Naive B cell (primary cell): ENCODE measurements around the gene ILDR1. TPM values are rescaled to one million over a fixed set of nuclear protein-coding genes. Genes with fewer than 3 reads are reported as not detected.
A peak's percentile ranks its signal among the peaks of the same experiment; 100 is the strongest.

ENCODE experiments used
- ATAC-seq, 2 donors: fragments of 150-1000 bp; cut with Tn5 transposase; 2 replicates each; pipeline ENCODE4 v1.10.0; 2021; ENCODE audit warnings: low read depth in 2 of 2, mild to moderate bottlenecking in 2 of 2, moderate library complexity in 2 of 2
- DNase-seq: peaks from one replicate; pipeline ENCODE4 v3.0.0; 2022
- H3K27ac Mint-ChIP-seq, 6 donors: one replicate each; pipeline ENCODE4 v1.8.0; 2020 to 2022; ENCODE audit warnings: mild to moderate bottlenecking in 6 of 6, mixed read lengths in 6 of 6, moderate library complexity in 5 of 6, inconsistent platforms in 2 of 6
- H3K27me3 Mint-ChIP-seq, 3 donors: one replicate each; pipeline ENCODE4 v1.8.0; 2021 to 2022; ENCODE audit warnings: mixed read lengths in 3 of 3, mild to moderate bottlenecking in 1 of 3
- H3K36me3 Mint-ChIP-seq, 2 donors: one replicate each; pipeline ENCODE4 v1.8.0; 2020 to 2022; ENCODE audit warnings: mixed read lengths in 2 of 2, inconsistent platforms in 1 of 2, mild to moderate bottlenecking in 1 of 2
- H3K4me1 Mint-ChIP-seq, 3 donors: one replicate each; pipeline ENCODE4 v1.8.0; 2020 to 2022; ENCODE audit warnings: mixed read lengths in 3 of 3, inconsistent platforms in 1 of 3, mild to moderate bottlenecking in 1 of 3, moderate library complexity in 1 of 3
- H3K4me3 Mint-ChIP-seq, 8 donors: one replicate each; pipeline ENCODE4 v1.8.0; 2020 to 2022; ENCODE audit warnings: mild to moderate bottlenecking in 8 of 8, mixed read lengths in 8 of 8, moderate library complexity in 8 of 8, inconsistent platforms in 2 of 8
- H3K9me3 Mint-ChIP-seq, 7 donors: one replicate each; pipeline ENCODE4 v1.8.0; 2020 to 2022; ENCODE audit warnings: mixed read lengths in 7 of 7, mild to moderate bottlenecking in 5 of 7, inconsistent platforms in 2 of 7, moderate library complexity in 1 of 7
- polyA plus RNA-seq, 6 donors: library from polyadenylated mRNA; unstranded; fragments of 300-500 nt; fragmentation: Illumina TruSeq; gene quantifications; one replicate each; pipeline ENCODE4 v1.2.3, GENCODE V29; 2021; ENCODE audit warnings: low read depth in 6 of 6

Gene ILDR1
- polyA plus RNA-seq, 6 donors from 2014 or later = 0.18 to 1.6 (median 0.67) TPM; not detected in 1

GRCh38 chr3:121997372-121997771 is 24.7 kb downstream of the ILDR1 start:
- peak overlapping the region; percentile 52 to 88 (median 86) for H3K27ac Mint-ChIP-seq
- H3K4me3 Mint-ChIP-seq = peak overlapping the region in 4 of 8 donors; percentile 7 to 77 (median 48)
- H3K36me3 Mint-ChIP-seq = no peaks in the 10 kb centered on the region
- no peaks in the 10 kb centered on the region for H3K27me3 Mint-ChIP-seq
- peaks cover 66 to 91% (median 76%) of the 10 kb centered on the region in 3 donors for H3K4me1 Mint-ChIP-seq
- ATAC-seq (no peak), DNase-seq (no peak)
- peaks cover 0 to 2% (median 0%) of the 10 kb centered on the region in 7 donors for H3K9me3 Mint-ChIP-seq

DNA sequence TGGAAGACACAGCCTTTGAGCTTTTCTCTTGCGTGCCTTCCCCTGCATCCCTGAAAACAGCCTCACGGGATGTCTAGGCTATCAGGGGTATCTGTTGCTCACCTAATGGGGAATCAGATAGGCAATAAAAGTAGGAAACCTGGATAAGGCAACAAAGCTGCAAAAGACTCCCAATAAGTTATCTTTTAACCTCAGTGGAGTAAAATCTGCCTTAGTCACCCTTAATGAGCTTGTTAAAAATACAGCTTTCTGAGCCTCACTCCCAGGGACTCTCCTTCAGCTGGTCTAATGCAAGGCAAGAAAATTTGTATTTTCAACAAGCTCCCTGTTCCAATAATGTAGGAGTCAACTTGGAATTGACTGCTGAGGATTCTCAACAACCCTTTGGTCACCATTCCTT is 25.6 kb downstream of the ILDR1 start:
- ATAC-seq (no peak), DNase-seq (no peak)
- Mint-ChIP-seq H3K4me1 (peaks cover 67 to 96% (median 83%) of the 10 kb centered on the region in 3 donors), H3K9me3 (peaks cover 0 to 2% (median 0%) of the 10 kb centered on the region in 7 donors), H3K27ac (peak overlapping the region in 3 of 6 donors; percentile 39 to 81 (median 78)), H3K27me3 (no peaks in the 10 kb centered on the region), H3K36me3 (no peaks in the 10 kb centered on the region), H3K4me3 (peak overlapping the region in 4 of 8 donors; percentile 21 to 77 (median 60))

GRCh38 chr3:121995161-121996137 is 26.6 kb downstream of the ILDR1 start:
- Mint-ChIP-seq H3K27me3 (no peaks in the 10 kb centered on the region), H3K27ac (peak overlapping the region; percentile 25 to 93 (median 80)), H3K4me3 (peak overlapping the region; percentile 21 to 84 (median 64)), H3K4me1 (peaks cover 64 to 98% (median 78%) of the 10 kb centered on the region in 3 donors), H3K36me3 (no peaks in the 10 kb centered on the region), H3K9me3 (no peaks in the 10 kb centered on the region)
- ATAC-seq (peak; percentile 92 to 94), DNase-seq (peak; percentile 75)

DNA sequence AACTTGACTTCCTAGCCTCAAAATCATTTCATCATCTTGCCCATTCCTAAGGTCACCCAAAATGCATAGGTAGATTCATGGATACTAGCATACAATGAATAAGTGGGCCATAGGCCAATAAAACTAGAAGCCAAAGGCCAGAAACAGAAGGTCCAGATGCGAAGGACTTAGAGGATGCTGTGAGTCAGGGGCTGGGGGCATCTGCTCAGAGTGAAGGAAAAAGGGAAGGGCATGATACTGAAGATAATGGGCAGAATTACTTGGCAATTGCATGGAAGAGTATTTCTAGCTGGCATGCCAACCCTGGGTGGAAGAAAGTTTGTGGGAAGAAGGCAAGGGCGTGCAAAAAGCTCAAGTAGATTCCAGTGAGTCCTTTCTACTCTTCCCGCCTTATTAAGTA is 27.5 kb downstream of the ILDR1 start:
- peak overlapping the region; percentile 77 to 93 (median 86) for H3K27ac Mint-ChIP-seq
- no peak for DNase-seq
- ATAC-seq = no peak
- no peaks in the 10 kb centered on the region for H3K9me3 Mint-ChIP-seq
- peak overlapping the region in 6 of 8 donors; percentile 6 to 84 (median 66) for H3K4me3 Mint-ChIP-seq
- H3K36me3 Mint-ChIP-seq = no peaks in the 10 kb centered on the region
- peaks cover 64 to 100% (median 78%) of the 10 kb centered on the region in 3 donors for H3K4me1 Mint-ChIP-seq
- no peaks in the 10 kb centered on the region for H3K27me3 Mint-ChIP-seq

- peaks cover 0 to 8% of the 10 kb centered on the region in 2 donors for H3K36me3 Mint-ChIP-seq
- H3K9me3 Mint-ChIP-seq = no peaks in the 10 kb centered on the region
- DNase-seq = peak; percentile 34
- H3K4me3 Mint-ChIP-seq = peak overlapping the region in 7 of 8 donors; percentile 15 to 83 (median 69)
- peak; percentile 24 for ATAC-seq
- peak overlapping the region; percentile 56 to 97 (median 91) for H3K27ac Mint-ChIP-seq
- H3K4me1 Mint-ChIP-seq = peaks cover 57 to 88% (median 71%) of the 10 kb centered on the region in 3 donors
- H3K27me3 Mint-ChIP-seq = no peaks in the 10 kb centered on the region
Observed at GRCh38 chr3:121992601-121993560, 29.2 kb downstream of the ILDR1 start.

DNA sequence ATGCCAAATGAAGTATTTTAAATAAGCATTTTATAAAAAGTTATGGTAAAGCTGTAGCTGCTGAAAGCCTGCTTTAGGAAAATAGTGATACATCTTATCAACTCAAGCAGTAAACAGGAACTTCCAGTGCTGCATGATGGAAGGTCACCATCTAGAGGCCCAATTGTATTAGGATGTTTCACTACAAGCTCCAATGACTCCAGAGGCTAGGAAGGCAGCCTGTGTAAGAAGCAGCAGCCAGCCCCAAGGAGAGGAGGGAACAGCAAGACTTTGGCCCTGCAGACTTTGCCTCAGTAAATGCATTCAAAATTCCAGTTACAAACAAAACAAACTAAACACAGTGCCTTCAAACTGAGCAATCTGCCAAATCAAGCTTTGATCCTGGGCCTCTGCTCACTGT is 32.1 kb downstream of the ILDR1 start:
- H3K27ac Mint-ChIP-seq = peak overlapping the region in 3 of 6 donors; percentile 36 to 72 (median 47)

GRCh38 chr3:121988146-121988545 is 33.9 kb downstream of the ILDR1 start:
- H3K4me3 Mint-ChIP-seq = no peak overlapping the region
- peaks cover 20 to 24% of the 10 kb centered on the region in 2 donors for H3K36me3 Mint-ChIP-seq
- no peak for ATAC-seq
- no peak for DNase-seq
- peaks cover 15 to 40% (median 34%) of the 10 kb centered on the region in 3 donors for H3K4me1 Mint-ChIP-seq
- no peaks in the 10 kb centered on the region for H3K27me3 Mint-ChIP-seq
- peaks cover 4 to 16% (median 12%) of the 10 kb centered on the region in 7 donors for H3K9me3 Mint-ChIP-seq
- H3K27ac Mint-ChIP-seq = no peak overlapping the region

More for the DNA sequence above, 32.1 kb downstream of the ILDR1 start:
- DNase-seq (no peak), ATAC-seq (no peak)
- Mint-ChIP-seq H3K4me3 (peak overlapping the region in 1 of 8 donors; percentile 63), H3K36me3 (peaks cover 5 to 8% of the 10 kb centered on the region in 2 donors), H3K4me1 (peaks cover 31 to 58% (median 47%) of the 10 kb centered on the region in 3 donors), H3K9me3 (peaks cover 0 to 2% (median 0%) of the 10 kb centered on the region in 7 donors), H3K27me3 (no peaks in the 10 kb centered on the region)

GRCh38 chr3:121985846-121986245 is 36.2 kb downstream of the ILDR1 start:
- no peak overlapping the region for H3K27ac Mint-ChIP-seq
- H3K27me3 Mint-ChIP-seq = no peaks in the 10 kb centered on the region
- no peak for ATAC-seq
- peaks cover 9 to 21% (median 20%) of the 10 kb centered on the region in 3 donors for H3K4me1 Mint-ChIP-seq
- DNase-seq = no peak
- H3K36me3 Mint-ChIP-seq = peaks cover 20 to 24% of the 10 kb centered on the region in 2 donors
- H3K9me3 Mint-ChIP-seq = peaks cover 4 to 18% (median 16%) of the 10 kb centered on the region in 7 donors
- no peak overlapping the region for H3K4me3 Mint-ChIP-seq

DNA sequence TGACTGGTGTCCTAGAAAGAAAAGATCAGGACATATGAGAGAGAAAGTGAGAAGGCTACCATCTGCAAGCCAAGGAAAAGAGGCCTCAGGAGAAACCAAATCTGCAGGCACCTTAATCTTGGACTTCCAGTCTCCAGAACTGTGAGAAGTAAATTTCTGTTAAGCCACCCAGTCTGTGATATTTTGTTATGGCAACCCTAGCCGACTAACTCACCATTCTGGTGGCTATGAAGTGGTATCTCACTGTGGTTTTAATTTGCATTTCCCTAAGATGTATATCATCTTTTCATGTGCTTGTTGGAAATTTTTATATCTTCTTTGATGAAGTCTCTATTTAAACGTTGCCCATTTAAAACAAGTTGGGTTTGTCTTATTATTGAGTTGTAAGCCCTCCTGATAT is 40.6 kb downstream of the ILDR1 start:
- Mint-ChIP-seq H3K36me3 (peaks cover 25 to 27% of the 10 kb centered on the region in 2 donors), H3K4me1 (peaks cover 13 to 33% (median 23%) of the 10 kb centered on the region in 3 donors), H3K4me3 (no peak overlapping the region), H3K27ac (peak overlapping the region in 2 of 6 donors; percentile 9 to 32), H3K9me3 (peaks cover 4 to 37% (median 24%) of the 10 kb centered on the region in 7 donors), H3K27me3 (no peaks in the 10 kb centered on the region)
- DNase-seq (no peak), ATAC-seq (no peak)

- peak overlapping the region in 3 of 6 donors; percentile 9 to 79 (median 12) for H3K27ac Mint-ChIP-seq
- no peak for ATAC-seq
Observed at GRCh38 chr3:121980450-121980796, 41.6 kb downstream of the ILDR1 start.

DNA sequence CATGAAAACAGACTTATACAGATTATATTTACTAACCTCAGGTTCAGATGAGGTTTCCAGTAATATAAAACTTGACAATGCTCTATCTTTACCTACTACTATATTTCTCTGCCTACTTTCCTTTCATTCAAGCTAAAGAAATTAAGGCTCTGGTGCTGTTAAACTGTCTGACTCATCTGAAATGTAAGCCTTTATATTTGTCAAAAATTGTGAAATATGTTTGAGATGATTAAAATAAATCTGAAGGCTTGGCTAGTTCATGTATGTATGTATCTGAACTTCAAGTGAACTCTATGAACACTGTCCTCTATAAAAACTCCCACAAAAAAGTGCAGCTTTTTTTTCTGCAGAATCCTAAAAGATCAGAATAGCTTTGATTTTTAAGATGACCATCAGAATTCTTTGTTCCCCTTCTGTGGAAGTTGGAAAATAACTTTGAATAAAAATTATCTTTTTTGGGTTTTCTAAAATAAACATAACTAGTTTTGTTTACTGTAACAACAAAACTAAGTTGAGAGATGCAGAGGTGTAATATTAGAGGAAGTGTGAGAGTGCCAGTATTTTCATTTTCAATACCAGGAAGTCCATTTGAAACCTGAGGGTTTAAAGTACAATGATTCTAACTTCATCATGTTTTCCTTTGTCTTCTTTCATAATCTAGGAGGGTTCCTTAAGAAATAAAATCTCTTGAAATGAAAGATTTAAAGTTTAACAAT is 42.2 kb downstream of the ILDR1 start:
- no peak for DNase-seq

More at GRCh38 chr3:121980450-121980796, 41.6 kb downstream of the ILDR1 start:
- DNase-seq = no peak
- no peak overlapping the region for H3K4me3 Mint-ChIP-seq
- peaks cover 13 to 32% (median 23%) of the 10 kb centered on the region in 3 donors for H3K4me1 Mint-ChIP-seq
- H3K9me3 Mint-ChIP-seq = peaks cover 4 to 38% (median 24%) of the 10 kb centered on the region in 7 donors
- H3K27me3 Mint-ChIP-seq = no peaks in the 10 kb centered on the region
- H3K36me3 Mint-ChIP-seq = peaks cover 25 to 27% of the 10 kb centered on the region in 2 donors

GRCh38 chr3:121979246-121979645 is 42.8 kb downstream of the ILDR1 start:
- peaks cover 1 to 43% (median 30%) of the 10 kb centered on the region in 7 donors for H3K9me3 Mint-ChIP-seq
- peak overlapping the region in 2 of 6 donors; percentile 23 to 69 for H3K27ac Mint-ChIP-seq
- no peaks in the 10 kb centered on the region for H3K27me3 Mint-ChIP-seq
- no peak overlapping the region for H3K4me3 Mint-ChIP-seq
- no peak for DNase-seq
- no peak for ATAC-seq
- H3K36me3 Mint-ChIP-seq = peaks cover 20 to 28% of the 10 kb centered on the region in 2 donors
- peaks cover 13 to 23% (median 23%) of the 10 kb centered on the region in 3 donors for H3K4me1 Mint-ChIP-seq

More for the DNA sequence above, 42.2 kb downstream of the ILDR1 start:
- peak overlapping the region in 5 of 6 donors; percentile 12 to 79 (median 64) for H3K27ac Mint-ChIP-seq
- peaks cover 25 to 26% of the 10 kb centered on the region in 2 donors for H3K36me3 Mint-ChIP-seq
- H3K4me3 Mint-ChIP-seq = no peak overlapping the region
- peaks cover 13 to 27% (median 23%) of the 10 kb centered on the region in 3 donors for H3K4me1 Mint-ChIP-seq
- ATAC-seq = peak; percentile 40 to 56
- no peaks in the 10 kb centered on the region for H3K27me3 Mint-ChIP-seq
- peaks cover 4 to 42% (median 27%) of the 10 kb centered on the region in 7 donors for H3K9me3 Mint-ChIP-seq
